AG09319 (cell line): ENCODE results near the gene PRDM15.

ENCODE experiments used
- DNase-seq: peaks from one replicate; pipeline ENCODE4 v3.0.0-alpha.2; 2010; ENCODE audit warnings: low read depth; ENCODE audit errors: extremely low read depth
- CTCF ChIP-seq: IDR thresholded peaks from 2 replicates; pipeline ENCODE4 v1.5.1; 2011; ENCODE audit warnings: low read depth, mild to moderate bottlenecking, inconsistent platforms, low read length, moderate library complexity

Gene PRDM15

GRCh38 chr21:41852929-41853320, 26.2 kb downstream of the PRDM15 start:
- no peak for TF ChIP-seq CTCF
- DNase-seq = no peak

DNA sequence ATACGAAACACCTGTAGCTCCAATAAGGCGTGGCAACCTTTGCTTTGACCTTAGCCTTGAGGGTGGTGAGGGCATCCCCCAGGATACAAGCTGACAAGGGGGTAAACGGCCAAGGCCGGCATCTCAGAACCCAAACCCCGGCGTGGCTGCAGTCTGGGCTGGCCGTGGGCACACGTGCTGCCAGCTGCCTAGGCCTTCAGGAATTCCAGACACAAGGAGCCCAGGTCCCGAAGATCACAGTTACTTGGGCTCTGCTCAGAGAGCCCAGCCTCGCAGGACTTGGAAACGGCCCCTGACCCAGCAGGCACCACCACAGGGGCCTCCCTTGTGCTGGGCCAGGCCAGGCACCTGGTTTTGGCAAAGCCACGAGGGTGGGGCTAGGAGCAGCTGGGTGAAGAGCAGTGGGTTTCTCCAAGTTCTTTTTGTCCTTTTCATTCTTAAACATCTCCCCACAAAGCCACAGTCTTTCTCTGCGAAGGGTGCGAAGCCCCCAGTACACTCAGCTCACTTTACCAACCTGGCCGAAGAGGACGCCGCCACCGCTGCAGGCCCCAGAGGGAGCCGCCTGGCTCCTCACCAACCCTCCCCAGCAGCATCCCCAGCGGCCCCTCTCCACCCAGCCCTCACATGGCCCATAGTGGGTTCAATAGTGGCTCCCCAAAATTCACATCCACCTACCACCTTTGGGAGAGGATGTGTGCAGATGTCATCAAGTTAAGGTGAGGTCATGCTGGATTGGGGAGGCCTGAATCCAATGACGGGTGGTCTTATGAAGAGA, 26.8 kb downstream of the PRDM15 start:
- DNase-seq = no peak
- TF ChIP-seq CTCF = no peak

DNA sequence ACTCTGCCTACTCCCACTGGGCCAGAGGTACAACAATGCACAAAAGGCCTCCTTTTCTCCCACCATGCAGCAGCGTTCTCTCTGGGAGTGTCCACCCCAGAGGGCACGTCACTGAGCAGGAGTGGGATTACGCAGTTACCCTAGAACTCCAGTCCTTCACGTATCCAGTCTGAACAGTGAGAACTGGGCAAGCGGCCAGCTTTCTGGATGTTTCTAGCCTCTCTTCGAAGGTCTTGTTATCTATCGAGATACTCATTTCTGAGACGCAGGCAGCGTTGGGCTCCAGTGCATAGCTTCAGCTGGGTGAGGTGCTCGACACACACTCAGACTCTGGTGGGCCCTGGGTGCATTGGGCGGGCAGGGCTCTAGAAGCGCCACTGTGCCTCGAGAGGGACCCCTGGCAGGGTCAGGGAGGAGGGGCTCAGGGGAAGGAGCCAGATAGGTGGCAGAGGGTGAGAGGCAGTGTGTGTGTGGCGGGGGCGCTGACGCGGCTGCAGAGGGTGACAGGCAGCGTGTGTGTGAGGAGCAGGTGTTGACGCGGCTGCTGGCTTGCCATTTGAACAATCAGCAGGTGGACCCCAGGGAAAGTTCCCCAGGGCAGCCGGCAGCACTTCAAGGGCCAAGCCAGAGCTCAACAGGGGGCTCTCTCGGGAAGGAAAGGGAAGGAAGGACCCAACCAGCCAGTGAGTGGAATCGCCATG, 27.9 kb downstream of the PRDM15 start:
- TF ChIP-seq CTCF = no peak
- DNase-seq = no peak

GRCh38 chr21:41850085-41850484, 29.1 kb downstream of the PRDM15 start:
- DNase-seq = no peak
- TF ChIP-seq CTCF = no peak

GRCh38 chr21:41848958-41849580, 30.1 kb downstream of the PRDM15 start:
- no peak for TF ChIP-seq CTCF
- DNase-seq = no peak

DNA sequence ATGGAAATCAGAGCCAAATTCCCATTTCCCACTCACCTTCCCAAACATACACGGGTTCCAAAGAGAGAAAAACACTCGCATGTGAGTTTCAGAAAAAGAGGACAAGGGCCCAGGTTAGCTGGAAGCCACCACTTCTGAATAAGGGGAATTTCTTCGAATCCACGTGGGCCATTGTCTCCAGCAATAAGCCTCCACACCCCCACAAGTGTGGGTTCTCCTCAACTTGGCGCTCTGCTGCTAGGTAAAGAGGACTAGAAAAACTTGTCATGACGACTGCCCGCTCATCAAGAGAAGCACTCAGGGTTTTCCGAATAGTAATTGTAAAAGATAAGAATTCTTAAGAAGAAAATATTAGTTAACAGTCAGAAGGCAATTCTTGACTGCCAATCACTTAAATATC, 30.6 kb downstream of the PRDM15 start:
- TF ChIP-seq CTCF = no peak
- no peak for DNase-seq

GRCh38 chr21:41847066-41847804, 31.9 kb downstream of the PRDM15 start:
- TF ChIP-seq CTCF = peak; percentile 8
- no peak for DNase-seq
